ENCODE measurements around the gene TRIM65. TPM values are rescaled to one million over a fixed set of nuclear protein-coding genes. Genes with fewer than 3 reads are reported as not detected.

TRIM65 gene
- total and polyA plus RNA-seq, 2 of the 13 experiments (the other 11 are each of a cell fraction or from before 2014, with no cell fraction given): 10.3 to 22.4 TPM

- TF ChIP-seq ZMYM2 (CRISPR knock-in tag; IDR thresholded peaks at IDR 0.05) (no peak), MED13 (CRISPR knock-in tag; IDR thresholded peaks at IDR 0.05) (no peak), ZNF121 (CRISPR knock-in tag; IDR thresholded peaks at IDR 0.05) (no peak), ZNF501 (CRISPR knock-in tag; IDR thresholded peaks at IDR 0.05) (no peak), ZSCAN20 (CRISPR knock-in tag; IDR thresholded peaks at IDR 0.05; ENCODE audit: borderline replicate concordance) (no peak), BCL3 (CRISPR knock-in tag; IDR thresholded peaks at IDR 0.05) (0 out of 2 replicates have a peak, but pooled peaks have one; percentile 2), GPN1 (CRISPR knock-in tag; IDR thresholded peaks at IDR 0.05; ENCODE audit: borderline replicate concordance) (no peak), NCOA5 (CRISPR knock-in tag; IDR thresholded peaks at IDR 0.05) (no peak), ZNF550 (CRISPR knock-in tag; IDR thresholded peaks at IDR 0.05; ENCODE audit: borderline replicate concordance) (no peak), PHF5A (CRISPR knock-in tag; IDR thresholded peaks at IDR 0.05; ENCODE audit: low read depth, unreplicated experiment) (no peak), ZBTB8A (CRISPR knock-in tag; IDR thresholded peaks at IDR 0.05; ENCODE audit: borderline replicate concordance, low read depth) (no peak), PCBP1 (IDR thresholded peaks at IDR 0.05; ENCODE audit: borderline replicate concordance, low read depth, low read length) (peak; percentile 37; the same call in 1 of the 2 replicates), TCF12 (IDR thresholded peaks at IDR 0.05) (no peak), TCF12 (CRISPR knock-in tag; IDR thresholded peaks at IDR 0.05) (no peak), SMC3 (IDR thresholded peaks at IDR 0.05; ENCODE audit: low read length) (no peak), MAF1 (CRISPR knock-in tag; IDR thresholded peaks at IDR 0.05; ENCODE audit: borderline replicate concordance) (no peak), ZNF7 (CRISPR knock-in tag; IDR thresholded peaks at IDR 0.05) (no peak), HMG20A (CRISPR knock-in tag; IDR thresholded peaks at IDR 0.05; ENCODE audit: borderline replicate concordance) (no peak), ZNF292 (CRISPR knock-in tag; IDR thresholded peaks at IDR 0.05; ENCODE audit: borderline replicate concordance, low read depth) (0 out of 2 replicates have a peak, but pooled peaks have one; percentile 61), SMAD9 (CRISPR knock-in tag; IDR thresholded peaks at IDR 0.05) (no peak), TCF7L2 (IDR thresholded peaks at IDR 0.05; ENCODE audit: low read depth, low read length) (no peak), ZNF17 (CRISPR knock-in tag; IDR thresholded peaks at IDR 0.05) (no peak), SOX5 (CRISPR knock-in tag; IDR thresholded peaks at IDR 0.05; ENCODE audit: borderline replicate concordance) (no peak), SNAPC2 (CRISPR knock-in tag; IDR thresholded peaks at IDR 0.05) (no peak)
- TF ChIP-seq, protein P1, sequence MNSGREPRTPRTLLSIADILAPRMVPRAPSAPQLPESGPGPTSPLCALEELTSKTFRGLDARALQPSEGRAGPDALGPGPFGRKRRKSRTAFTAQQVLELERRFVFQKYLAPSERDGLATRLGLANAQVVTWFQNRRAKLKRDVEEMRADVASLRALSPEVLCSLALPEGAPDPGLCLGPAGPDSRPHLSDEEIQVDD (CRISPR knock-in tag; IDR thresholded peaks at IDR 0.05; ENCODE audit: borderline replicate concordance): no peak
- TF ChIP-seq, protein P2, sequence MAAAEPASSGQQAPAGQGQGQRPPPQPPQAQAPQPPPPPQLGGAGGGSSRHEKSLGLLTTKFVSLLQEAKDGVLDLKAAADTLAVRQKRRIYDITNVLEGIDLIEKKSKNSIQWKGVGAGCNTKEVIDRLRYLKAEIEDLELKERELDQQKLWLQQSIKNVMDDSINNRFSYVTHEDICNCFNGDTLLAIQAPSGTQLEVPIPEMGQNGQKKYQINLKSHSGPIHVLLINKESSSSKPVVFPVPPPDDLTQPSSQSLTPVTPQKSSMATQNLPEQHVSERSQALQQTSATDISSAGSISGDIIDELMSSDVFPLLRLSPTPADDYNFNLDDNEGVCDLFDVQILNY (CRISPR knock-in tag; conservative IDR thresholded peaks at IDR 0.05): no peak
- TF ChIP-seq, protein P3, sequence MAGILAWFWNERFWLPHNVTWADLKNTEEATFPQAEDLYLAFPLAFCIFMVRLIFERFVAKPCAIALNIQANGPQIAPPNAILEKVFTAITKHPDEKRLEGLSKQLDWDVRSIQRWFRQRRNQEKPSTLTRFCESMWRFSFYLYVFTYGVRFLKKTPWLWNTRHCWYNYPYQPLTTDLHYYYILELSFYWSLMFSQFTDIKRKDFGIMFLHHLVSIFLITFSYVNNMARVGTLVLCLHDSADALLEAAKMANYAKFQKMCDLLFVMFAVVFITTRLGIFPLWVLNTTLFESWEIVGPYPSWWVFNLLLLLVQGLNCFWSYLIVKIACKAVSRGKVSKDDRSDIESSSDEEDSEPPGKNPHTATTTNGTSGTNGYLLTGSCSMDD (CRISPR knock-in tag; IDR thresholded peaks at IDR 0.05): no peak
- TF ChIP-seq, protein P4, sequence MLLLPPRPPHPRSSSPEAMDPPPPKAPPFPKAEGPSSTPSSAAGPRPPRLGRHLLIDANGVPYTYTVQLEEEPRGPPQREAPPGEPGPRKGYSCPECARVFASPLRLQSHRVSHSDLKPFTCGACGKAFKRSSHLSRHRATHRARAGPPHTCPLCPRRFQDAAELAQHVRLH (CRISPR knock-in tag; IDR thresholded peaks at IDR 0.05; ENCODE audit: borderline replicate concordance, low read depth): no peak
Observed at GRCh38 chr17:75847614-75848522, 48.9 kb downstream of the TRIM65 start (continued).

Data from HepG2 (cell line).